Muscle layer of duodenum (tissue), 2 donors: ENCODE data around the gene PI4KB.

Experiments
- H3K27ac ChIP-seq: one replicate; pipeline ENCODE4 v1.7.0; 2013; ENCODE audit warnings: mild to moderate bottlenecking, low read length
- H3K27me3 ChIP-seq: one replicate; pipeline ENCODE4 v1.7.0; 2013; ENCODE audit warnings: low read depth, mild to moderate bottlenecking, control low read depth, low read length
- H3K36me3 ChIP-seq, 2 donors: one replicate each; pipeline ENCODE4 v1.7.0; 2013; ENCODE audit warnings: low read length in 2 of 2, control low read depth in 1 of 2, mild to moderate bottlenecking in 1 of 2; ENCODE audit not compliant: insufficient read depth in 2 of 2, control insufficient read depth in 1 of 2
- H3K4me1 ChIP-seq, 2 donors: one replicate each; pipeline ENCODE4 v1.7.0; 2013; ENCODE audit warnings: low read length in 2 of 2, mild to moderate bottlenecking in 2 of 2, control low read depth in 1 of 2, moderate library complexity in 1 of 2; ENCODE audit not compliant: insufficient read depth in 2 of 2, control insufficient read depth in 1 of 2
- H3K4me3 ChIP-seq, 2 donors: one replicate each; pipeline ENCODE4 v1.7.0; 2013; ENCODE audit warnings: low read length in 2 of 2, low read depth in 1 of 2, mild to moderate bottlenecking in 1 of 2
- H3K9me3 ChIP-seq, 2 donors: one replicate each; pipeline ENCODE4 v1.7.0; 2013; ENCODE audit warnings: low read length in 2 of 2, control low read depth in 1 of 2, mild to moderate bottlenecking in 1 of 2; ENCODE audit not compliant: control insufficient read depth in 1 of 2
- donor health status: healthy.

The PI4KB gene

DNA sequence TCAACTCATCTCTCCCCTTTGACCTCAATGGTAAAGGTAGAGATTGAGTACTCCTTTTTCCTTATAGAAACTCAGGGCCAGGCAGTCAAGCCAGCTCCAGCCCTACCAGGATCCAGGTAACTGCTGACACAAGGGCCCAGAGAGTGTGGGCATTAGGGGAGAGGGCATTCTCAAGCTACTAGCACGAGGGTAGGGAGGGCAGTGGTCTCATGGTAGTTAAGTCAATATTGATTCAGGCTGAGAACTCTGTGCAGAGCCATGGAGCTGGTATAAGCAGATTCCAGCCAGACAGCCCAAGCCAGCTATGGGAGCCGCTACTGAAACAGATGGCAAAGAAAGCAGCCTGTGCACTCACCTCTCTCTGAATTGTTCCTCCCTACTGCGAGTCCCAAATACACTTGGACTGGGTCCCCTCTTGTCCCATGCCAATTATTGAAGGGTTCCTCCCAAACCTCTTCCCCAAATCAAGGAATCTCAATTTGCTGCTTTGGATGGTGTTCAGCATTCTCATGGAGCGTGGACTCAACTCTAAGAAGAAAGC, 2.8 kb downstream of the PI4KB start:
- H3K27ac ChIP-seq, result no peak overlapping the region

GRCh38 chr1:151318975-151319374, 8.2 kb downstream of the PI4KB start:
- no peak overlapping the region for H3K4me3 ChIP-seq
- no peaks in the 10 kb centered on the region for H3K27me3 ChIP-seq
- peaks cover 6 to 18% of the 10 kb centered on the region in 2 donors for H3K4me1 ChIP-seq
- H3K27ac ChIP-seq, result no peak overlapping the region
- H3K9me3 ChIP-seq, result no peaks in the 10 kb centered on the region
- peaks cover 32 to 40% of the 10 kb centered on the region in 2 donors for H3K36me3 ChIP-seq

More for the DNA sequence above, 2.8 kb downstream of the PI4KB start:
- Histone ChIP-seq H3K27me3 (no peaks in the 10 kb centered on the region), H3K4me3 (no peak overlapping the region), H3K36me3 (peaks cover 22 to 40% of the 10 kb centered on the region in 2 donors), H3K4me1 (peaks cover 15 to 44% of the 10 kb centered on the region in 2 donors), H3K9me3 (no peaks in the 10 kb centered on the region)

DNA sequence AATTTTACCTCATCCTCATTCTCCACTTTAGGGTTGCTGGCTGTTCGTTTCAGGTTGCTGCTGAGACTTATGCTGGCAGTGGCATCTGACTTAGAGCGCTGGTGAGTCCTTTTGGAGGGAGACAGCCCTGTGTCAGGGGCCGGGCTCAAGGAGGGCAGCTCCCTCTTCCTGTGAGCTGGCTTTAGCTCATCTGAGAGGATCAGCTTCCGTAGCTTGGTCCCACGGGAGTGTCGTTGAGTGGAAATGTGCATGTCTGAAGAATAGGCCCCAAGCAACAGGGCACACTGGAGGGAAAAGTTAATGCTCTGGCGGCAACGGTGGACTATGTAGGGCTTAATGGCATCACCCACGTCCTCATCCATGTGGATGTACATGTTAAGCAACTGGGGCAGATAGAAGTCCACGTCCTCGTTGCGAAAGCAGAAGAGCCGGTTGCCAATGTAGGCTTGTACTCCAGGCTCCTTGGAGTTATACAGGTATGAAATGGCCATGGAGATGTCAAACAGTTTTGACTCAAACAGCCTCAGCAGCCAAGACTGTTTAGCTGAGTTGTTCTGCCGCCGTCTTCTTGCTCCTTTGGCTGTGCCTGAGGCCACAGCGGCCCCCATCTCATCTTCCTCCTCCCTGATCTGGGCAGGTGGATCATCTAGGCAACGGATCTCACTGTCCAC, 11.5 kb downstream of the PI4KB start:
- Histone ChIP-seq H3K27ac (no peak overlapping the region), H3K36me3 (peaks cover 42 to 46% of the 10 kb centered on the region in 2 donors), H3K27me3 (no peaks in the 10 kb centered on the region), H3K4me1 (peaks cover 23 to 44% of the 10 kb centered on the region in 2 donors), H3K9me3 (no peaks in the 10 kb centered on the region), H3K4me3 (no peak overlapping the region)

GRCh38 chr1:151314137-151314875, 12.9 kb downstream of the PI4KB start:
- Histone ChIP-seq H3K4me3 (no peak overlapping the region), H3K27ac (peak overlapping the region; percentile 41), H3K36me3 (peaks cover 37 to 39% of the 10 kb centered on the region in 2 donors), H3K27me3 (no peaks in the 10 kb centered on the region), H3K4me1 (peaks cover 33 to 49% of the 10 kb centered on the region in 2 donors), H3K9me3 (no peaks in the 10 kb centered on the region)

GRCh38 chr1:151313501-151313900, 13.7 kb downstream of the PI4KB start:
- Histone ChIP-seq H3K4me1 (peaks cover 33 to 49% of the 10 kb centered on the region in 2 donors), H3K4me3 (no peak overlapping the region), H3K36me3 (peaks cover 39 to 41% of the 10 kb centered on the region in 2 donors), H3K9me3 (no peaks in the 10 kb centered on the region), H3K27me3 (no peaks in the 10 kb centered on the region), H3K27ac (peak overlapping the region; percentile 41)

DNA sequence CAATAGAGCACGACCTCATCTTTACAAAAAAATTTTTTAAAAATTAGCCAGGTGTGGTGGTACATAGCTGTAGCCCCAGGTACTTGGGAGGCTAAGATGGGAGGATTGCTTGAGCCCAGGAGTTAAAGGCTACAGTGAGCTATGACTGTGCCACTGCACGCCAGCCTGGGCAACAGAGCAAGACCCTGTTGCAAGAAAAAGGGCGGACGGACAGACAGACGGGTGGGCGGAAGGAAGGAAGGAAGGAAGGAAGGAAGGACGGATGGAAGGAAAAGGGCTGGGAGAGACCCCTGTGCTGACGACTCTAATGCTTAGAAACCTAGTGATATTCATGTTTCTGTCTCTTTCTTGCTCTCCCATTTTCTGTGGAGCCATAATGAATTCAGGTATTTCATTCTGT, 14.4 kb downstream of the PI4KB start:
- Histone ChIP-seq H3K9me3 (no peaks in the 10 kb centered on the region), H3K4me3 (no peak overlapping the region), H3K4me1 (peaks cover 33 to 49% of the 10 kb centered on the region in 2 donors), H3K27ac (peak overlapping the region; percentile 82), H3K36me3 (peaks cover 45 to 48% of the 10 kb centered on the region in 2 donors), H3K27me3 (no peaks in the 10 kb centered on the region)

GRCh38 chr1:151312411-151312810, 14.8 kb downstream of the PI4KB start:
- no peak overlapping the region for H3K4me3 ChIP-seq
- peaks cover 49 to 52% of the 10 kb centered on the region in 2 donors for H3K36me3 ChIP-seq
- no peaks in the 10 kb centered on the region for H3K27me3 ChIP-seq
- H3K27ac ChIP-seq, result peak overlapping the region; percentile 82
- peaks cover 33 to 49% of the 10 kb centered on the region in 2 donors for H3K4me1 ChIP-seq
- no peaks in the 10 kb centered on the region for H3K9me3 ChIP-seq

- Histone ChIP-seq H3K36me3 (peaks cover 55 to 58% of the 10 kb centered on the region in 2 donors), H3K9me3 (no peaks in the 10 kb centered on the region), H3K4me3 (no peak overlapping the region), H3K27ac (peak overlapping the region; percentile 82), H3K4me1 (peaks cover 33 to 49% of the 10 kb centered on the region in 2 donors), H3K27me3 (no peaks in the 10 kb centered on the region)
Measured at GRCh38 chr1:151311589-151312331, 15.5 kb downstream of the PI4KB start.

DNA sequence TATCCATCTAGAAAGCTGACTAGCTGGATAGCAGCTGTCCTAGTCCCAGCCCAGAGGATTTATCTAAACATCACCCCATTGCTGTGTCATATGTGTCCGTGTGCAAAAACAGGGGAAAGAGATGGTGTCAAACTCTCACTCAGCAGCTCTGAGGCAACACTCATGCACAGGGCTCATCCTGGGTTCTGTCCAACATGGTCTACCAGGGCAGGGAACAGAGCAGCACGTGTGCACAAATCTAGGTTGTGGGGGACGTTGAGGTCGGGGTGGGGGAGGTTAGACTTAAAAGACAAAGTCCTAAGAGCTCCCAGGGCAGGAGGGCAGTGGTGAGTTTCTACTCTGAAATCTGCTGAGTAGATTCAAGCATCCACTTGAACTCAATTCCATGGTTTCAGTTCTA, 16.2 kb downstream of the PI4KB start:
- H3K4me1 ChIP-seq, result peaks cover 33 to 49% of the 10 kb centered on the region in 2 donors
- H3K36me3 ChIP-seq, result peaks cover 55 to 62% of the 10 kb centered on the region in 2 donors

GRCh38 chr1:151309811-151310323, 17.3 kb downstream of the PI4KB start:
- Histone ChIP-seq H3K4me1 (peaks cover 33 to 49% of the 10 kb centered on the region in 2 donors), H3K9me3 (no peaks in the 10 kb centered on the region), H3K36me3 (peaks cover 56 to 62% of the 10 kb centered on the region in 2 donors), H3K27ac (peak overlapping the region; percentile 82), H3K4me3 (no peak overlapping the region), H3K27me3 (no peaks in the 10 kb centered on the region)

More for the DNA sequence above, 16.2 kb downstream of the PI4KB start:
- Histone ChIP-seq H3K9me3 (no peaks in the 10 kb centered on the region), H3K27me3 (no peaks in the 10 kb centered on the region), H3K27ac (peak overlapping the region; percentile 82), H3K4me3 (no peak overlapping the region)
